ENCODE results near the gene MEF2C.
A peak's percentile ranks its signal among the peaks of the same experiment; 100 is the strongest.
"Not testable (repeated sequence)": the region's sequence is repeated elsewhere in the genome, so short reads cannot be mapped to it uniquely, and the experiment has no call there.

The MEF2C gene

GRCh38 chr5:88860501-88860900, 22.5 kb downstream of the MEF2C start:
- no peak for DNase-seq

GRCh38 chr5:88858392-88858791, 24.6 kb downstream of the MEF2C start:
- DNase-seq, result no peak

- not testable (repeated sequence) for DNase-seq
Observed at GRCh38 chr5:88856381-88856780, 26.6 kb downstream of the MEF2C start.

- no peak for DNase-seq
Observed at GRCh38 chr5:88854769-88855168, 28.2 kb downstream of the MEF2C start.

GRCh38 chr5:88847420-88847819, 35.6 kb downstream of the MEF2C start:
- DNase-seq, result no peak

- no peak for DNase-seq
Observed at GRCh38 chr5:88846434-88846833, 36.5 kb downstream of the MEF2C start.

GRCh38 chr5:88845081-88845697, 37.8 kb downstream of the MEF2C start:
- DNase-seq, result no peak

GRCh38 chr5:88842784-88843183, 40.2 kb downstream of the MEF2C start:
- DNase-seq, result no peak

GRCh38 chr5:88841212-88841611, 41.8 kb downstream of the MEF2C start:
- no peak for DNase-seq

- DNase-seq, result no peak
Observed at GRCh38 chr5:88840495-88840894, 42.5 kb downstream of the MEF2C start.

- no peak for DNase-seq
Observed at GRCh38 chr5:88839238-88839637, 43.7 kb downstream of the MEF2C start.

- DNase-seq, result no peak
Observed at GRCh38 chr5:88838500-88838899, 44.5 kb downstream of the MEF2C start.

GRCh38 chr5:88837817-88838216, 45.2 kb downstream of the MEF2C start:
- DNase-seq, result no peak

GRCh38 chr5:88837222-88837621, 45.8 kb downstream of the MEF2C start:
- DNase-seq, result no peak

GRCh38 chr5:88836195-88836838, 46.7 kb downstream of the MEF2C start:
- no peak for DNase-seq

GRCh38 chr5:88834499-88834898, 48.5 kb downstream of the MEF2C start:
- DNase-seq, result no peak

GRCh38 chr5:88834131-88834462, 48.9 kb downstream of the MEF2C start:
- no peak for DNase-seq

GRCh38 chr5:88833371-88834130, 49.4 kb downstream of the MEF2C start:
- DNase-seq, result peak in 1 of 2 experiments; percentile 12

- DNase-seq, result peak; percentile 4 to 54
Observed at GRCh38 chr5:88831816-88832215, 51.2 kb downstream of the MEF2C start.

- no peak for DNase-seq
Observed at GRCh38 chr5:88830567-88830966, 52.4 kb downstream of the MEF2C start.

- DNase-seq, result no peak
Observed at GRCh38 chr5:88829775-88830174, 53.2 kb downstream of the MEF2C start.

- no peak for DNase-seq
Observed at GRCh38 chr5:88829054-88829453, 53.9 kb downstream of the MEF2C start.

GRCh38 chr5:88827997-88828396, 55.0 kb downstream of the MEF2C start:
- no peak for DNase-seq

Measured in NCI-H524 (cell line).